GM10266 (cell line): ENCODE data around the gene LCOR.

Source experiments
- DNase-seq: peaks from one replicate; pipeline ENCODE4 v3.0.0; 2012; ENCODE audit errors: extremely low spot score
- TF ChIP-seq, protein P1 (sequence below): IDR thresholded peaks from 2 replicates; pipeline ENCODE4 v1.5.1; 2012; ENCODE audit warnings: mild to moderate bottlenecking, low read depth; ENCODE audit not compliant: control insufficient read depth, insufficient read depth; ENCODE audit errors: missing control alignments

The LCOR gene

DNA sequence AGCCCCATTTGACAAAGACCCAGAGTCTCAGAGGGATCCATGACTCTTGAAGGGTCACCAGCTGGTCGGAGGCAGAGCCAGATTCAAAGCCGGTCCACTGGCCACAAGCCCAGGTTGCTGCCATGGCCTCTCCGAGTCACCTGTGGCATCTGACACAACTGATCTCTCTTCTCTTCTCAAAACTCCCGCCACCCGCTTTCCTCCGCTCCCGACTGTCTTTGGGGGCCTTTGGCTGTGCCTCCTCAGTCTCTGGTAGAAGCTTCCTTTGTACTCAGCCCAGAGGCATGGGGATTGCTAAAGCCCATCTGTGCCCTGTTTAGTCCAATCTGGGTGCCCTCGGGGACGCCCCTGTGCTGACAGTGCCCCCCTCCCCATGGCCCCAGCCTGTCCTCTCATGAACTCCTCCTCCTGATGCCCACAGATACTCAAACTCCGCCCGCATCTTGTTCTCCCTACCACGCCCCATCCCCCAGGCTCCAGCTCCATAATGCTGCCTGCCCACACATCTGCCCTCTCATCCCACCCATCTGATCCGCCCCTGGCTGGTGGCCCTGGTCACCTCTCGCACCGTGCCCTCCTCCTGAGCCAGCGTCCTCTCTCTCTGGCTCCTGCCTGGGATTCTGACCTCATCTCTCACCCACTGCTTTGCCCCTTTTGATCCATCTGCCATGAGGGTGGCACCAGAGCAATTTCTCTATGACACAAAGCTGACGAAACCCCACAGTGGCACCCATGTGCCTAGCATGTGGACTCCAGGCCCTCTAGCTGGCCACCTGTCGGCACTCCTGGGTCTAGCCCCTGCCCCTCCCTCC, 203.1 kb downstream of the LCOR start:
- no peak for DNase-seq
- TF ChIP-seq, protein P1, sequence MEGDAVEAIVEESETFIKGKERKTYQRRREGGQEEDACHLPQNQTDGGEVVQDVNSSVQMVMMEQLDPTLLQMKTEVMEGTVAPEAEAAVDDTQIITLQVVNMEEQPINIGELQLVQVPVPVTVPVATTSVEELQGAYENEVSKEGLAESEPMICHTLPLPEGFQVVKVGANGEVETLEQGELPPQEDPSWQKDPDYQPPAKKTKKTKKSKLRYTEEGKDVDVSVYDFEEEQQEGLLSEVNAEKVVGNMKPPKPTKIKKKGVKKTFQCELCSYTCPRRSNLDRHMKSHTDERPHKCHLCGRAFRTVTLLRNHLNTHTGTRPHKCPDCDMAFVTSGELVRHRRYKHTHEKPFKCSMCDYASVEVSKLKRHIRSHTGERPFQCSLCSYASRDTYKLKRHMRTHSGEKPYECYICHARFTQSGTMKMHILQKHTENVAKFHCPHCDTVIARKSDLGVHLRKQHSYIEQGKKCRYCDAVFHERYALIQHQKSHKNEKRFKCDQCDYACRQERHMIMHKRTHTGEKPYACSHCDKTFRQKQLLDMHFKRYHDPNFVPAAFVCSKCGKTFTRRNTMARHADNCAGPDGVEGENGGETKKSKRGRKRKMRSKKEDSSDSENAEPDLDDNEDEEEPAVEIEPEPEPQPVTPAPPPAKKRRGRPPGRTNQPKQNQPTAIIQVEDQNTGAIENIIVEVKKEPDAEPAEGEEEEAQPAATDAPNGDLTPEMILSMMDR = no peak

DNA sequence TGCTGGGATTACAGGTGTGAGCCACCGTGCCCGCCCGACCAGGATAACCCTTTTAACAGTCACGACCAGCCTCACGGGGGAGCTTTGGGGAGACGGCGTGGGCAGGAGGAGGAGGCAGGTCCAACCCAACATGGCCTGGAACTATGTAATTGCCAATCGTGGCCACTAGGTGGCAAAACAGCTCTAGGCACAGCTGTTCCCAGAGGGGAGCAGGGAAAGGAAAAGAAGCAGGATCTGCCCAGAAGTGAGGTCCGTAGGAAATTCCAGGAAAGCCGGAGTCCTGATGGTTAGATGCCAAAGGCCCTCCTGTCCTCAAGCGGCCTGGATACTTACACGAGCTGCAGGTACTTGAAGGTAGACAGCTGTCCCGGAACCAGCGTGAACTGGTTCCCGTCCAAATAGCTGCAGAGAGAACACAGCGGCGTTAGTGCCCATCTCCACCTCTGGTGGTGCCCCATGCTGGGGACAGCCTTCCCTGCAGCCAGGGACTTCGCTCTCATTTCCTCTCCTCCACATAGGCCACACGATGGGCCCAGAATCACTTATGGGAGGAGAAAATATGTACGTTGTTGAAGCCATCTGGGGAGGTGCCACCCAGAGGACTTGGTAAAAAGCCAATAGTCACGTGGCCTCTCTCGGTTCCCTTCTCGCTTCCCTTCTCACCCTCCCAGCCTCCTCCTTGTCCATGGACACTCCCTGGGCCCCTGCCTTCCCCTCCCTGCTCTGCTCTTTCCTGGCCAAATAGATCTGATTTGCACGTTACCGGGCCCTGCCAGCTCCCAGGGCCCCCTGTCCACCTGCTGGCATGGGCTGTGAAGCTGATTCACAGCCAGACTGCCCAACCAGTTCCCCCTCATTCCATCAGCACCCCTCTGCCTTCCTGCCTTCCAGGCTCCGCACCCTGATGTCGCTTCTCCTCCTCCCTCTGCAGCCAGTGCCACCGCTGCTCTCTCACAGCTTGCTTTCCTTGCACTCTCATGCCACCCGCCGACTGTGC, 205.6 kb downstream of the LCOR start:
- TF ChIP-seq, protein P1 = peak; percentile 89
- peak; percentile 78 for DNase-seq

DNA sequence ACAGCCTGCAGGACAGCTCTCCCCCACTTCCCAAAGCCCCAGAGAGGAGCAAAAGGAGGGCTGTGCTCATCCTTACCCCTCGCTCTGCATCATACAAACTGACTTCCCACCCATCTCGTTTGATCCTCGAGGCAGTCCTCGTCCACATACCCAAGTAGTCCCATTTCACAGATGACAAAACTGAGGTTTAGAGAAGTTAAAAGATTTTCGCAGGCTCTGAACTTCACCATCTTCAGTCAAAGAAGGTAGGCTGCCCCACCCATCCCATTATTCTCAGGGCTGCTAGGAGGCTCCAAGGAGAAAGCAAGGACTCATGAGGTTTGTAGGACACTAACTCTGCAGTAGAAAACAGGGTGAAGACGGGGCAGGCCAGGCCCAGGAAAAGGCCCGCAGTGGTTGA, 206.6 kb downstream of the LCOR start:
- no peak for DNase-seq
- TF ChIP-seq, protein P1 = no peak

DNA sequence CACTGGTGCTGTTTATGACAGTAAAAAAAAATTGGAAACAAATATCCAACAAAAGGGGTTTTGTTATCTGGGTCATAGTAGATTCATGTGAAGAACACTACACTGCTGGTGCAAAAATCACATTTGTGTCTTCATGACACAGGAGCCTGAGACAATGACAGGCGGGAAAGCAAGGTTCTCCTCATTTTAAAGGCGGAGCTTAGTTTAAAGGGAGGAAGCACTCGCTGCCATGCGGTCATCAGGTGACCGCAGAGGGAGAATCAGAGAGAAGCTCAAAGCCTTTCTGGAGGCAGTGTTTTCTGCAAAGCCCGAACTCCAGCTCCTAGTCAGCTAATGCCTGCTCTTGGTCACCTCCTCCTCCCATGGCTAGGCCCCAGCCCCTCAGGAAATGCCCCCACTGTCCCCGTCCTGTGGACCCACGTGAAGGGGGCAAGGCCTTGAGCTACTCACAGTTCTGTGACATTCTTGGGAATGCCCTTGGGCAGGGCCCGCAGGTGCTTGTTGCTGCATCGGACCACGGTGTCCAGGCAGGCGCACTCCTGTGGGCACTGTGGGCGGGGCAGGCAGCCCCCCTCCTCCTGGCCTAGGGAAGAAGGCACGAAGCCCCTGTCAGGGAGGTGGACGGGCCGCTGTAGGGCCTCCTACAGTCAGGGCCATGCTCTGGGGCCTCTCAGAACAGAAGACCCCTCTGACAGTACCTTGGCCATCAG, 207.6 kb downstream of the LCOR start:
- DNase-seq = no peak
- TF ChIP-seq, protein P1 = no peak

DNA sequence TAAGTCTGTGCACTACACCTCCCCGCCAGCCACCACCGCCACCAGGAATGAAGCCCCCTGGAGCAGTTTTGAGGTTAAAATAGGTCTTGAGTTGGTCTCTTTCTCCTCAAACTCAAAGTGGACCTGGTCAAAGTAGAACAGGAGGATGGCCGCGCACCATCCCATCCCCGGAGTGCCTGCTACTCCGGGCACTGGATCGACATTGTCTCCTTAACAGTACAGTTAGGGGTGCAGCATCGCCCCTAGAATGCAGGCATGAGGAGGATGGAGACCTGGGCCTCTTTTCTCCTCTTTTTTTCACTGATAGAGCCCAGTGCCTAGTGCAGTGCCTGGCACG, 208.1 kb downstream of the LCOR start:
- DNase-seq = no peak
- TF ChIP-seq, protein P1 = no peak

DNA sequence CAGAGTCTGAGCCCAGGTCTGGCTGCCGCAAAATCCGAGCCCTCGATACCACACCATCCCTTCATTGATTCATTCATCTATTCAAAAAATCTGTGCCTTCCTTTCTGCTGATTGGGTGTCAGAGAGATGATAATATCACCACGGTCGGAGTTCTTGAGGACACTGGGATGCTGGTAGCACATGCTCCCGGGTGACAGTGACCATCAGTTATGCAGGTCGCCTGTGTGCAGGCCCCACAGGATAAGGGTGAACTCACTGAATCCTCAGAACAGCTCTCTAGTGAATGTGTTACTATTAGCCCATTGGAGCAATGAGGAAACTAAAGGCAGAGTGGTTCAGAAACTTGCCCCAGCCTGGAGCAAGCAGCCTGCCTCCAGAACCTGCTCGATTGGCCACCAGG, 208.6 kb downstream of the LCOR start:
- TF ChIP-seq, protein P1 = no peak
- DNase-seq = no peak

DNA sequence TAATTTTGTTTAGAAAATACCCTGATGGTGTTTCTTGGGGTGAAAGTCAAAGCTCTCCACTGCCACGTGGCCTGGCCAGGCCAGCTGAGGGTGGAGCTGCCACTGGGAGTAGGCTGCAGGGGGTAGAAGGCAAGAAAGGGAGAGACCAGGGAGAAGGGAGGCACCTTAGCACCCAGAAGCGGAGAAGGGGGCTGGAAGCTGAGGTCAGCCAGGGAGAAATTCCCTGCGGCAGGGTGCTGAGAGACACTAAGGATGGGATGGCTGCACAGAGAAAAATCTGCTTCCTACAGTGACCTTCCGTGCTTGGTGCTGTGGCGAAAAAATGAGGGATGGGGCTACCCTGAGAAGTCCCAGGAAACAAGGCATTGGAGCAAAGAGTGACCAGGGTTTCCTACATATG, 210.0 kb downstream of the LCOR start:
- TF ChIP-seq, protein P1 = no peak
- no peak for DNase-seq
